BJ (cell line): ENCODE measurements around the gene CDKN1A. TPM values are rescaled to one million over a fixed set of nuclear protein-coding genes. Genes with fewer than 3 reads are reported as not detected.

Experiments used
- CTCF ChIA-PET: fragments of 350-600 bp; formaldehyde crosslinking; extraction: SDS; loops from one replicate; lab custom pipeline; 2021; ENCODE audit warnings: antibody characterized with exemption, inconsistent platforms; lab: Yijun Ruan, JAX
- POLR2A ChIA-PET: fragments of 300-600 bp; sonication (Branson Sonifier 250); formaldehyde crosslinking; extraction: SDS; loops from one replicate; lab custom pipeline; 2021; ENCODE audit warnings: antibody characterized with exemption; lab: Charles Lee
- DNase-seq: peaks from one replicate; pipeline ENCODE4 v3.0.0-alpha.2; 2011; ENCODE audit warnings: low read depth
- H3K27me3 ChIP-seq: 2 replicates; pipeline ENCODE4 v1.6.0; 2011; ENCODE audit warnings: low read length; ENCODE audit not compliant: control insufficient read depth, insufficient read depth
- H3K36me3 ChIP-seq: 2 replicates; pipeline ENCODE4 v1.5.1; 2011; ENCODE audit warnings: low read length; ENCODE audit not compliant: control insufficient read depth, insufficient read depth
- H3K4me3 ChIP-seq: 2 replicates; pipeline ENCODE4 v1.5.1; 2011; ENCODE audit warnings: low read depth, mild to moderate bottlenecking, control low read depth, low read length
- CTCF ChIP-seq: IDR thresholded peaks from 2 replicates; pipeline ENCODE4 v1.5.1; 2011; ENCODE audit warnings: low read depth, mild to moderate bottlenecking, control low read depth, inconsistent platforms, low read length, moderate library complexity; ENCODE audit not compliant: insufficient read depth
- polyA plus RNA-seq: library from polyadenylated mRNA; depleted of rRNA; stranded (reverse); fragments of >200 nt; gene quantifications from 2 replicates; pipeline ENCODE4 v1.2.3, GENCODE V29; 2011

Gene CDKN1A
- polyA plus RNA-seq, 1 experiment, result 820 TPM

- H3K36me3 ChIP-seq, result peaks cover 5% of the 10 kb centered on the region
- DNase-seq, result no peak
- TF ChIP-seq CTCF, result no peak
- ChIA-PET CTCF (interaction anchor here (0.5 to 2.0 kb wide), 5 partner anchors 10 to 77 kb away, joined by 3 to 6 read pairs (median 3); no protein-coding TSS in a partner anchor), POLR2A (no interaction called here)
- H3K4me3 ChIP-seq, result no peak overlapping the region
- H3K27me3 ChIP-seq, result no peaks in the 10 kb centered on the region
Observed at GRCh38 chr6:36691612-36692011, 13.1 kb downstream of the CDKN1A start.

- H3K27me3 ChIP-seq, result no peaks in the 10 kb centered on the region
- ChIA-PET CTCF (interaction anchor here (0.5 to 2.0 kb wide), 6 partner anchors 9 to 77 kb away, joined by 3 to 6 read pairs (median 3); no protein-coding TSS in a partner anchor), POLR2A (interaction anchor here (0.5 to 0.8 kb wide), 2 partner anchors 9 to 94 kb away, joined by 4 to 7 read pairs; no protein-coding TSS in a partner anchor)
- TF ChIP-seq CTCF, result no peak
- no peaks in the 10 kb centered on the region for H3K36me3 ChIP-seq
- DNase-seq, result no peak
- no peak overlapping the region for H3K4me3 ChIP-seq
Observed at GRCh38 chr6:36692220-36692619, 13.7 kb downstream of the CDKN1A start.

- ChIA-PET POLR2A (interaction anchor here (0.5 to 0.8 kb wide), 2 partner anchors 9 to 95 kb away, joined by 4 to 7 read pairs; no protein-coding TSS in a partner anchor), CTCF (interaction anchor here (0.8 to 2.0 kb wide), 6 partner anchors 8 to 66 kb away, joined by 3 to 6 read pairs (median 3); no protein-coding TSS in a partner anchor)
- TF ChIP-seq CTCF, result no peak
- Histone ChIP-seq H3K36me3 (no peaks in the 10 kb centered on the region), H3K27me3 (no peaks in the 10 kb centered on the region), H3K4me3 (no peak overlapping the region)
- no peak for DNase-seq
Observed at GRCh38 chr6:36692861-36693702, 14.6 kb downstream of the CDKN1A start.

- CTCF ChIA-PET, result interaction anchor here (1.0 kb wide), 1 partner anchor 64 kb away, joined by 3 read pairs; no protein-coding TSS in a partner anchor
- no peak overlapping the region for H3K4me3 ChIP-seq
- DNase-seq, result no peak
- POLR2A ChIA-PET, result no interaction called here
- no peak for TF ChIP-seq CTCF
- no peaks in the 10 kb centered on the region for H3K36me3 ChIP-seq
- H3K27me3 ChIP-seq, result no peaks in the 10 kb centered on the region
Observed at GRCh38 chr6:36694616-36695015, 16.1 kb downstream of the CDKN1A start.

- CTCF ChIA-PET, result interaction anchor here (0.9 kb wide), 1 partner anchor 31 kb away, joined by 5 read pairs; no protein-coding TSS in a partner anchor
- POLR2A ChIA-PET, result no interaction called here
- no peaks in the 10 kb centered on the region for H3K27me3 ChIP-seq
Observed at GRCh38 chr6:36695414-36695813, 16.9 kb downstream of the CDKN1A start.

More at GRCh38 chr6:36695414-36695813, 16.9 kb downstream of the CDKN1A start:
- Histone ChIP-seq H3K36me3 (no peaks in the 10 kb centered on the region), H3K4me3 (no peak overlapping the region)
- no peak for DNase-seq
- no peak for TF ChIP-seq CTCF
